GM18511 (cell line): Measurements from ENCODE around the gene PRDM4.

ENCODE experiments used
- ATAC-seq: cut with Tn5 transposase; IDR thresholded peaks from one replicate; pipeline ENCODE4 v1.9.1; 2021; ENCODE audit warnings: mild to moderate bottlenecking, moderate library complexity; ENCODE audit not compliant: unreplicated experiment

Gene PRDM4, protein sequence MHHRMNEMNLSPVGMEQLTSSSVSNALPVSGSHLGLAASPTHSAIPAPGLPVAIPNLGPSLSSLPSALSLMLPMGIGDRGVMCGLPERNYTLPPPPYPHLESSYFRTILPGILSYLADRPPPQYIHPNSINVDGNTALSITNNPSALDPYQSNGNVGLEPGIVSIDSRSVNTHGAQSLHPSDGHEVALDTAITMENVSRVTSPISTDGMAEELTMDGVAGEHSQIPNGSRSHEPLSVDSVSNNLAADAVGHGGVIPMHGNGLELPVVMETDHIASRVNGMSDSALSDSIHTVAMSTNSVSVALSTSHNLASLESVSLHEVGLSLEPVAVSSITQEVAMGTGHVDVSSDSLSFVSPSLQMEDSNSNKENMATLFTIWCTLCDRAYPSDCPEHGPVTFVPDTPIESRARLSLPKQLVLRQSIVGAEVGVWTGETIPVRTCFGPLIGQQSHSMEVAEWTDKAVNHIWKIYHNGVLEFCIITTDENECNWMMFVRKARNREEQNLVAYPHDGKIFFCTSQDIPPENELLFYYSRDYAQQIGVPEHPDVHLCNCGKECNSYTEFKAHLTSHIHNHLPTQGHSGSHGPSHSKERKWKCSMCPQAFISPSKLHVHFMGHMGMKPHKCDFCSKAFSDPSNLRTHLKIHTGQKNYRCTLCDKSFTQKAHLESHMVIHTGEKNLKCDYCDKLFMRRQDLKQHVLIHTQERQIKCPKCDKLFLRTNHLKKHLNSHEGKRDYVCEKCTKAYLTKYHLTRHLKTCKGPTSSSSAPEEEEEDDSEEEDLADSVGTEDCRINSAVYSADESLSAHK

DNA sequence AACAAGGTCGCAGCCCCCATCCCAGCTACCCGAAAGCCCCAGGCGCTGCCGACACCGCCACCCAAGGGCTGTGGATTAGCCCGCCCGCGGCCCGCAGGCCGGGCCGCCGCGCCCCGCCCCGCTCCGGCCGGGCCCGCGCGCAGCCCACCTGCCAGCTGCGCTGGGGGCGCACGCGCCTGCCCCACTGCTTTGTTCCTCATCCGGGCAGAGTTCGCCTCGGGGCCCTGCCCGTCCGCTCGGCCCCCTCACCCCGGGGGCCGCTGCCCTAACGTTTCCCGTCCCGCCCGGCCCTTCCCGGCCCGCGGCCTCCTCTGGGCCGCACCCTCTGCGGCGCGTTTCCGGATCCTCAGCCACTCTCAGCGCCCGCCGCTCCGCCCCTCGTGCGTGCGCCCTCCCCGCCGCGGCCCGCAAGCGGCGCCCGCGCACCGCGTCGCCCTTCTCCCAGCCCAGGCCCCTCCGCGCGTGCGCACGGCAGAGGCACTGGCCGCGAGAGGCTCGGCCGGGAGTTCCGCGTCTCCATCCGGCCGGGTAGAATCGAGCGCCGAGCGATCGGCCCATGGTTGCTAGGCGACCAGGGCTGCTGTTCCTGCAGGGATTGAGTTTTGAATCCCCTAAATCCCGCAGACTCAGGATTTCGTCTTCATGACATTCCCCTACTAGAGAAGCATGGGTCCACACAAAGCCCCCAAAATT is at the start of gene PRDM4:
TSS of gene PRDM4 (minus strand) at position 329 of the 693 bp plus-strand sequence. CDS start 622 bp downstream, outside the sequence.
- peak; percentile 97 for ATAC-seq

GRCh38 chr12:107807471-107808150 is 46.7 kb upstream of the PRDM4 start:
- ATAC-seq = no peak

- no peak for ATAC-seq
These were observed 44.7 kb upstream of the PRDM4 start for GRCh38 chr12:107805488-107806180.

DNA sequence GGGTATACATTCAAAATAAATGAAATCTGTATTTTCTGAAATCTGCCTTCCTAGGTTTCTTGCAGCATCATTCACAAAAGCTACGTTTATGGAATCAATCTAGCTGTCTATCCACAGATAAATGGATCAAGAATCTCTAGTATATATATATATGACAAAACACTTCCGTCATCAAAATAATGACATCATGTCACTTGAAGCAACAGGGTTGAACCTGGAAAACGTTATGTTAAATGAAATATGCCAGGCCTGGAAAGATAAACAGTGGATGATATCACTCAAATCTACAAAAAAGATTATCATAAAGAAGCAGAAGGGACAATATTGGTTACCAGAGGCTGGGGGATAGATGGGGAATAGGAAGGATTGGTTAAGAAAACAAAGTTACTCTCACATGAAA is 42.2 kb upstream of the PRDM4 start:
- no peak for ATAC-seq

- ATAC-seq = no peak
These were observed 40.2 kb upstream of the PRDM4 start for GRCh38 chr12:107801150-107801549.

GRCh38 chr12:107798580-107798979 is 37.6 kb upstream of the PRDM4 start:
- ATAC-seq = no peak

DNA sequence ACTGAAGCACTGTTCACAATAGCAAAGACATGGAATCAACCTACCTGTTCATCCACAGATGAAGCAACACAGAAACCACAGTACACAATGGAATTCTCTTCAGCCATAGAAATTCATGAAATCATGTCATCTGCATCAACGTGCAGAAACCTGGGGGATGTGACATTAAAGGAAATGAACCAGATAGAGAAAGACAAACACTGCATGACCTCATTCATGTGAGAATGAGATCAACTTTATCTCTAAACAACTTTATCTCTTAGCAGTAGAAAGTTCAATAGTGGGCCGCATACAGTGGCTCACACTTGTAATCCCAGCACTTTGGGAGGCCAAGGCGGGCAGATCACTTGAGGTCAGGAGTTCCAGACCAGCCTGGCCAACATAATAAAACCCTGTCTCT is 33.5 kb upstream of the PRDM4 start:
- ATAC-seq = no peak

- ATAC-seq = no peak
These were observed 30.6 kb upstream of the PRDM4 start for GRCh38 chr12:107791465-107792089.

DNA sequence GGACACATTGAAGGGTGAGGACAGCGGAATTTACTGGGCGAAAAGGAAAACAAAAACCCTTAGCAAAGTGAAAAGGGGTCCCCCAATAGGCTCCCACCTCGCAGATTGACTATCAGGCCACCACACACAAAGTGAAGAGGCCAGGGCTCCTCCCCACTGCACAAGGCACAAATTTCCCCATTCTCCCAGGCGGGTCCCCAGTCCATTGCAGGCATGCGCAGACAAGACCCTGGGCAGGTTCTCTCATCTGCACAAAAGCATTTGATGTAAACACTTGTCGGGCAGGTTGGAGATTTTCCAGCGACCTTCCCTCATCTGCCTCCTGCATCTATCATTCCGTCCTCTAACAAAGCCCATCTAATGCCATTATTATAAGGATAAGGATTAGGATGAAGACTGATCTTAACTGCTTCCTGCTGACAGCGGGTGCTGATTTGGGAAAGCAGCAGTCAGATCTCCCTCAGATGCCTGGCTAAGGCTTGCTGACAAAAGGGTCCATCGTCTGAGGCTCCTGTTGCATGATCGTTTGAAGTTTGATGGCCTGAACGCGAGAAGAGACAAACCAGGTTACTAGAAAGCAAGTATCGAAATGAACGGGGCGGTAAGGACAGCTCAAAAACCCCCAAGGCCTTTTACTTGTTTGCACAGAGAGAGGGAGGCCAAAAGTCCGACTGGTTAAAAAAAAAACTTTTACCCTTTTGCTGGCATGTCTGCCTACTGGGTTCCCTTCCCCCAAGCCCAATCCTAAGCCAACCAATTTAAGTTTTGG is 27.9 kb upstream of the PRDM4 start:
- ATAC-seq = no peak

GRCh38 chr12:107788281-107788680 is 27.3 kb upstream of the PRDM4 start:
- no peak for ATAC-seq

GRCh38 chr12:107783406-107784376 is 22.8 kb upstream of the PRDM4 start:
- ATAC-seq = peak; percentile 57

GRCh38 chr12:107782067-107782466 is 21.1 kb upstream of the PRDM4 start:
- ATAC-seq = no peak

- ATAC-seq = no peak
These were observed 19.4 kb upstream of the PRDM4 start for GRCh38 chr12:107780298-107780697.

GRCh38 chr12:107779077-107779831 is 18.3 kb upstream of the PRDM4 start:
- peak; percentile 74 for ATAC-seq

- no peak for ATAC-seq
These were observed 17.6 kb upstream of the PRDM4 start for GRCh38 chr12:107778383-107779025.

- no peak for ATAC-seq
These were observed 15.2 kb upstream of the PRDM4 start for GRCh38 chr12:107776171-107776570.
